Mesodermal cell (in vitro differentiated cells): ENCODE data around the gene SUSD4.
"Not testable (repeated sequence)": the region's sequence is repeated elsewhere in the genome, so short reads cannot be mapped to it uniquely, and the experiment has no call there.

Experiments used
- H3K27ac ChIP-seq: 2 replicates; pipeline ENCODE4 v1.7.0; 2013; ENCODE audit warnings: mild to moderate bottlenecking, low read depth, low read length, moderate library complexity; ENCODE audit not compliant: severe bottlenecking
- H3K36me3 ChIP-seq: 2 replicates; pipeline ENCODE4 v1.7.1; 2013; ENCODE audit warnings: mild to moderate bottlenecking, low read length, moderate library complexity; ENCODE audit not compliant: control insufficient read depth, insufficient read depth
- H3K4me1 ChIP-seq: one replicate; pipeline ENCODE4 v1.7.1; 2013; ENCODE audit warnings: mild to moderate bottlenecking, low read length; ENCODE audit not compliant: insufficient read depth, control insufficient read depth, poor library complexity, severe bottlenecking
- H3K4me3 ChIP-seq: 2 replicates; pipeline ENCODE4 v1.7.0; 2013; ENCODE audit warnings: low read length, control low read depth, mild to moderate bottlenecking; ENCODE audit not compliant: insufficient read depth, poor library complexity, severe bottlenecking; ENCODE audit errors: extremely low read depth
- H3K9me3 ChIP-seq: 2 replicates; pipeline ENCODE4 v1.7.1; 2013; ENCODE audit warnings: mild to moderate bottlenecking, low read length, moderate library complexity; ENCODE audit not compliant: control insufficient read depth
- WGBS, 2 experiments: methylation state at CpG; one replicate each; pipeline ENCODE4 v1.1.5; 2013; ENCODE audit warnings: missing lambda C conversion rate in 2 of 2; ENCODE audit not compliant: insufficient coverage in 2 of 2; 5-methylcytosine and 5-hydroxymethylcytosine counted together

SUSD4 gene

GRCh38 chr1:223297800-223298199 is 66.2 kb downstream of the SUSD4 start:
- Histone ChIP-seq H3K4me1 (peaks cover 10% of the 10 kb centered on the region), H3K36me3 (no peaks in the 10 kb centered on the region), H3K9me3 (peaks cover 5% of the 10 kb centered on the region), H3K27ac (no peak overlapping the region), H3K4me3 (no peak overlapping the region)
- 100% methylated on average over 1 of the region's 1 CpG for WGBS, 2 experiments

- Histone ChIP-seq H3K4me3 (no peak overlapping the region), H3K27ac (no peak overlapping the region), H3K4me1 (no peaks in the 10 kb centered on the region), H3K36me3 (no peaks in the 10 kb centered on the region), H3K9me3 (no peaks in the 10 kb centered on the region)
- WGBS, 2 experiments: no CpG with 5 or more reads among the region's 2 CpGs
Observed at GRCh38 chr1:223291796-223292195, 72.2 kb downstream of the SUSD4 start.

- no peak overlapping the region for H3K27ac ChIP-seq
- H3K4me3 ChIP-seq: no peak overlapping the region
- H3K4me1 ChIP-seq: no peaks in the 10 kb centered on the region
- no peaks in the 10 kb centered on the region for H3K36me3 ChIP-seq
- 80% methylated on average over 1 of the region's 3 CpGs; no CpG with 5 or more reads in 1 of the 2 experiments for WGBS, 2 experiments
- no peaks in the 10 kb centered on the region for H3K9me3 ChIP-seq
Observed at GRCh38 chr1:223290397-223290796, 73.6 kb downstream of the SUSD4 start.

GRCh38 chr1:223289621-223290020 is 74.4 kb downstream of the SUSD4 start:
- WGBS, 2 experiments: 80 to 100% methylated on average over 1 of the region's 3 CpGs

GRCh38 chr1:223288826-223289225 is 75.2 kb downstream of the SUSD4 start:
- H3K27ac ChIP-seq: no peak overlapping the region
- H3K9me3 ChIP-seq: no peaks in the 10 kb centered on the region
- no peaks in the 10 kb centered on the region for H3K36me3 ChIP-seq
- no peak overlapping the region for H3K4me3 ChIP-seq
- WGBS, 2 experiments: 75 to 91% methylated on average over 3 of the region's 5 CpGs
- no peaks in the 10 kb centered on the region for H3K4me1 ChIP-seq

More at GRCh38 chr1:223289621-223290020, 74.4 kb downstream of the SUSD4 start:
- Histone ChIP-seq H3K9me3 (no peaks in the 10 kb centered on the region), H3K4me3 (no peak overlapping the region), H3K36me3 (no peaks in the 10 kb centered on the region), H3K27ac (no peak overlapping the region), H3K4me1 (no peaks in the 10 kb centered on the region)

- Histone ChIP-seq H3K9me3 (no peaks in the 10 kb centered on the region), H3K27ac (no peak overlapping the region)
- WGBS, 2 experiments: no CpG with 5 or more reads among the region's 3 CpGs
Observed at GRCh38 chr1:223285452-223285851, 78.5 kb downstream of the SUSD4 start.

GRCh38 chr1:223283697-223284096 is 80.3 kb downstream of the SUSD4 start:
- 50% methylated on average over 1 of the region's 3 CpGs; no CpG with 5 or more reads in 1 of the 2 experiments for WGBS, 2 experiments
- H3K36me3 ChIP-seq, H3K27ac ChIP-seq, H3K4me3 ChIP-seq, H3K9me3 ChIP-seq, H3K4me1 ChIP-seq: not testable (repeated sequence)

More at GRCh38 chr1:223285452-223285851, 78.5 kb downstream of the SUSD4 start:
- Histone ChIP-seq H3K4me3 (no peak overlapping the region), H3K36me3 (no peaks in the 10 kb centered on the region), H3K4me1 (no peaks in the 10 kb centered on the region)

- not testable (repeated sequence) for H3K4me3 ChIP-seq, H3K36me3 ChIP-seq, H3K27ac ChIP-seq, H3K9me3 ChIP-seq, H3K4me1 ChIP-seq
- WGBS, 2 experiments: 89 to 90% methylated on average over 8 of the region's 8 CpGs
Observed at GRCh38 chr1:223278311-223278710, 85.7 kb downstream of the SUSD4 start.

GRCh38 chr1:223276029-223276428 is 87.9 kb downstream of the SUSD4 start:
- Histone ChIP-seq H3K36me3 (no peaks in the 10 kb centered on the region), H3K4me1 (no peaks in the 10 kb centered on the region), H3K4me3 (no peak overlapping the region), H3K27ac (no peak overlapping the region), H3K9me3 (no peaks in the 10 kb centered on the region)
- 80 to 92% methylated on average over 3 to 4 of the region's 4 CpGs for WGBS, 2 experiments

- Histone ChIP-seq H3K36me3 (no peaks in the 10 kb centered on the region), H3K27ac (no peak overlapping the region), H3K4me1 (peaks cover 3% of the 10 kb centered on the region), H3K9me3 (no peaks in the 10 kb centered on the region), H3K4me3 (no peak overlapping the region)
- WGBS, 2 experiments: 81 to 92% methylated on average over 4 of the region's 5 CpGs
Observed at GRCh38 chr1:223273511-223273910, 90.5 kb downstream of the SUSD4 start.

GRCh38 chr1:223271085-223271781 is 92.7 kb downstream of the SUSD4 start:
- Histone ChIP-seq H3K9me3 (no peaks in the 10 kb centered on the region), H3K36me3 (no peaks in the 10 kb centered on the region), H3K27ac (no peak overlapping the region), H3K4me3 (no peak overlapping the region), H3K4me1 (peaks cover 6% of the 10 kb centered on the region)
- WGBS, 2 experiments: 90 to 93% methylated on average over 3 to 4 of the region's 5 CpGs
